Subcutaneous abdominal adipose tissue (tissue), 5 donors: ENCODE measurements around the gene ZNF462.

Experiments used
- H3K27ac ChIP-seq: one replicate; pipeline ENCODE4 v1.7.0; 2013; ENCODE audit warnings: low read depth, mild to moderate bottlenecking, inconsistent platforms, low read length, moderate library complexity
- H3K27me3 ChIP-seq, 5 donors: one replicate each; pipeline ENCODE4 v1.7.0; 2013; ENCODE audit warnings: low read length in 5 of 5, inconsistent platforms in 1 of 5; ENCODE audit not compliant: control insufficient read depth in 5 of 5, insufficient read depth in 4 of 5
- H3K36me3 ChIP-seq, 5 donors: one replicate each; pipeline ENCODE4 v1.7.0; 2013; ENCODE audit warnings: low read length in 5 of 5; ENCODE audit not compliant: control insufficient read depth in 5 of 5, insufficient read depth in 5 of 5
- H3K4me1 ChIP-seq, 5 donors: one replicate each; pipeline ENCODE4 v1.7.0; 2013; ENCODE audit warnings: low read length in 5 of 5, mild to moderate bottlenecking in 3 of 5, moderate library complexity in 1 of 5; ENCODE audit not compliant: control insufficient read depth in 5 of 5, insufficient read depth in 5 of 5
- H3K4me3 ChIP-seq, 5 donors: one replicate each; pipeline ENCODE4 v1.7.0; 2013; ENCODE audit warnings: low read length in 5 of 5, low read depth in 1 of 5
- H3K9ac ChIP-seq, 5 donors: one replicate each; pipeline ENCODE4 v1.7.0; 2013; ENCODE audit warnings: low read length in 5 of 5, mild to moderate bottlenecking in 4 of 5, moderate library complexity in 3 of 5
- H3K9me3 ChIP-seq, 5 donors: one replicate each; pipeline ENCODE4 v1.7.0; 2013; ENCODE audit warnings: low read length in 5 of 5; ENCODE audit not compliant: control insufficient read depth in 5 of 5
- donor health status: healthy.
- donor health status: healthy.
- donor health status: healthy.
- donor health status: healthy.
- donor health status: healthy.

The ZNF462 gene

DNA sequence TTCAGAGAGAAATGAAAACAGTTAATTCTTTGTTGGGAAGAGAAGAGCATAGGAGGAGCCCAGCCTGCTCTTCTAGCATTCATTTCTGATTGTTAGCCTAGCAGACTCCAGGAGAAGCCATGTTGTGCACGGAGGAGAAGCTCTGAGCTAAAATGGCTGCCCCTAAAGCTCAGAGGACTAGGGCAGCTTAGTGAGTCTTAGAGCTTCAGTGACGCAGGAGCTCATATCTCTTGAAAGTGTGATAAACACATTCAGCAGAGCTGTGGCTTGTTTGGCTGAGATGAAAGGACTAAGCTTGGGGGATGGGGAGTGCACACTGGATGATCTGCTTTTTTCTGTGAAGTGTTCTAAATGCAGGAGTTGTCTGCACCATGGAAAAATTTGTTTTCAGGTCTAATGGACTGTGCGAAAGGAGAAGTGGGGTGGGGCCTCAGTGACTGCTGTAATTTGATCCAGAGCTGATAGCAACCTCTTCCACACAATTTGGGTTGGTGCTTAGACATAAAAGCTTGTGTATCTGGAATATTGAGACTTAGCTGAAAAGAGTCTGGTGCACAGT lies 58.5 kb downstream of the ZNF462 start:
- H3K4me1 ChIP-seq = peaks cover 0 to 36% (median 31%) of the 10 kb centered on the region in 5 donors
- peak overlapping the region; percentile 38 for H3K27ac ChIP-seq
- no peaks in the 10 kb centered on the region for H3K27me3 ChIP-seq
- peaks cover 15 to 28% (median 25%) of the 10 kb centered on the region in 5 donors for H3K36me3 ChIP-seq
- H3K9me3 ChIP-seq = no peaks in the 10 kb centered on the region
- H3K4me3 ChIP-seq = peak overlapping the region in 4 of 5 donors; percentile 30 to 56 (median 46)
- H3K9ac ChIP-seq = peak overlapping the region in 1 of 5 donors; percentile 1

- Histone ChIP-seq H3K9ac (no peak overlapping the region), H3K9me3 (no peaks in the 10 kb centered on the region), H3K27ac (no peak overlapping the region), H3K36me3 (peaks cover 15 to 34% (median 28%) of the 10 kb centered on the region in 5 donors), H3K27me3 (no peaks in the 10 kb centered on the region), H3K4me1 (peaks cover 0 to 31% (median 26%) of the 10 kb centered on the region in 5 donors), H3K4me3 (peak overlapping the region in 1 of 5 donors; percentile 51)
Observed at GRCh38 chr9:106922026-106922425, 59.1 kb downstream of the ZNF462 start.

- H3K4me1 ChIP-seq = peaks cover 0 to 38% (median 34%) of the 10 kb centered on the region in 5 donors
- no peak overlapping the region for H3K9ac ChIP-seq
- H3K9me3 ChIP-seq = no peaks in the 10 kb centered on the region
- no peak overlapping the region for H3K27ac ChIP-seq
- no peak overlapping the region for H3K4me3 ChIP-seq
- no peaks in the 10 kb centered on the region for H3K27me3 ChIP-seq
- H3K36me3 ChIP-seq = peaks cover 15 to 53% (median 47%) of the 10 kb centered on the region in 5 donors
Observed at GRCh38 chr9:106925392-106925791, 62.4 kb downstream of the ZNF462 start.

GRCh38 chr9:106927916-106928315 lies 65.0 kb downstream of the ZNF462 start:
- Histone ChIP-seq H3K9ac (no peak overlapping the region), H3K9me3 (no peaks in the 10 kb centered on the region), H3K4me3 (no peak overlapping the region), H3K4me1 (peaks cover 0 to 16% (median 15%) of the 10 kb centered on the region in 5 donors), H3K27me3 (no peaks in the 10 kb centered on the region), H3K36me3 (peaks cover 20 to 72% (median 71%) of the 10 kb centered on the region in 5 donors), H3K27ac (no peak overlapping the region)

GRCh38 chr9:106928350-106928749 lies 65.4 kb downstream of the ZNF462 start:
- Histone ChIP-seq H3K4me1 (peaks cover 0 to 16% (median 14%) of the 10 kb centered on the region in 5 donors), H3K27me3 (no peaks in the 10 kb centered on the region), H3K36me3 (peaks cover 22 to 72% (median 71%) of the 10 kb centered on the region in 5 donors), H3K27ac (no peak overlapping the region), H3K9ac (no peak overlapping the region), H3K4me3 (no peak overlapping the region), H3K9me3 (no peaks in the 10 kb centered on the region)

DNA sequence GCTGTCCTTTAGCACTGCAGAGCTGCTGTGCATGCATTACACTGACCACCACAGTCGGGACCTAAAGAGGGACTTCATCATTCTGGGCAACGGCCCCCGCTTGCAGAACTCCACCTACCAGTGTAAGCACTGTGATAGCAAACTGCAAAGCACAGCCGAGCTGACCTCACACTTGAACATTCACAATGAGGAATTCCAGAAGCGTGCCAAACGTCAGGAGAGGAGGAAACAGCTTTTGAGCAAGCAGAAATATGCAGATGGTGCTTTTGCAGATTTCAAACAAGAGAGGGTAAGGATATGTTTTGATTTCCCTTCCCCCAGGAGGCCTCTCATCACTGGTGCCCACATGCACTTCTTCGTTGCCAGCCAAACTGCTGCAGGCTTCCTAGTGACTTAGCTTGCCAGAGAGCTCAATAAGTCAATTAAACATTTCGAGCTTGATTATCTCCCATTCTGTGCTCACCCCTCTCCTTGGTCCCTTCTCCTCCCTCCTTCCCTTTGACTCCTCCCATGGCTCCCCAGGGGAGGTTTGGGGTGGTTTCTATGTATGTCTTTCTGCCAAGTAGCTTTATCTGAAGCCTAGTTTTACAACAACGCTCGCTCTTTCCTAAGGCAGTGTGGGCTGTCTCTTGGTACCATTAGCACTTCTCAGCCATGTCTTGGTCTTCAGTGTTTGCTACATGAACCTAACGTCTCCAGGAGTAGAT lies 66.7 kb downstream of the ZNF462 start:
- Histone ChIP-seq H3K27ac (no peak overlapping the region), H3K9ac (no peak overlapping the region), H3K27me3 (no peaks in the 10 kb centered on the region), H3K9me3 (no peaks in the 10 kb centered on the region), H3K36me3 (peaks cover 15 to 65% (median 59%) of the 10 kb centered on the region in 5 donors), H3K4me1 (peaks cover 0 to 16% (median 14%) of the 10 kb centered on the region in 5 donors), H3K4me3 (peak overlapping the region in 2 of 5 donors; percentile 2 to 8)

GRCh38 chr9:106930477-106930876 lies 67.5 kb downstream of the ZNF462 start:
- Histone ChIP-seq H3K9me3 (no peaks in the 10 kb centered on the region), H3K36me3 (peaks cover 12 to 59% (median 54%) of the 10 kb centered on the region in 5 donors), H3K4me1 (peaks cover 0 to 16% (median 14%) of the 10 kb centered on the region in 5 donors), H3K27ac (no peak overlapping the region), H3K27me3 (no peaks in the 10 kb centered on the region), H3K4me3 (no peak overlapping the region), H3K9ac (no peak overlapping the region)

GRCh38 chr9:106931466-106931865 lies 68.5 kb downstream of the ZNF462 start:
- Histone ChIP-seq H3K9me3 (no peaks in the 10 kb centered on the region), H3K4me1 (peaks cover 0 to 16% (median 14%) of the 10 kb centered on the region in 5 donors), H3K9ac (no peak overlapping the region), H3K36me3 (peaks cover 18 to 56% (median 53%) of the 10 kb centered on the region in 5 donors), H3K27me3 (no peaks in the 10 kb centered on the region), H3K4me3 (no peak overlapping the region), H3K27ac (no peak overlapping the region)

DNA sequence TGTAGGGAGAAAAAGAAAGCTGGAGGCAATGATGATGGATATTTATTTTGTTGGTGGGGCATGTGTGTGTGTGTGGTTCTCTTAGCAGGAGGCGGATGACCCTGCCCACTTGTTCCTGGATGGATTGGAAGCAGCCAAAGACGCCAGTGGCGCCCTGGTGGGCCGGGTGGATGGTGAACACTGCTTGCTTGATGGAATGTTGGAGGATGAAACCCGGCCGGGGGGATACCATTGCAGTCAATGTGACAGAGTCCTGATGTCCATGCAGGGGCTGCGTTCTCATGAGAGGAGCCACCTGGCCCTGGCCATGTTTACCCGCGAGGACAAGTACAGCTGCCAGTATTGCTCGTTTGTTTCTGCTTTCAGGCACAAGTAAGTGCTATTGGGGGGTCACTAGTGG lies 69.2 kb downstream of the ZNF462 start:
- H3K36me3 ChIP-seq = peaks cover 18 to 57% (median 55%) of the 10 kb centered on the region in 5 donors
- no peaks in the 10 kb centered on the region for H3K27me3 ChIP-seq
- no peak overlapping the region for H3K9ac ChIP-seq
- no peak overlapping the region for H3K4me3 ChIP-seq
- H3K4me1 ChIP-seq = peaks cover 0 to 16% (median 14%) of the 10 kb centered on the region in 5 donors
- no peak overlapping the region for H3K27ac ChIP-seq
- H3K9me3 ChIP-seq = no peaks in the 10 kb centered on the region

DNA sequence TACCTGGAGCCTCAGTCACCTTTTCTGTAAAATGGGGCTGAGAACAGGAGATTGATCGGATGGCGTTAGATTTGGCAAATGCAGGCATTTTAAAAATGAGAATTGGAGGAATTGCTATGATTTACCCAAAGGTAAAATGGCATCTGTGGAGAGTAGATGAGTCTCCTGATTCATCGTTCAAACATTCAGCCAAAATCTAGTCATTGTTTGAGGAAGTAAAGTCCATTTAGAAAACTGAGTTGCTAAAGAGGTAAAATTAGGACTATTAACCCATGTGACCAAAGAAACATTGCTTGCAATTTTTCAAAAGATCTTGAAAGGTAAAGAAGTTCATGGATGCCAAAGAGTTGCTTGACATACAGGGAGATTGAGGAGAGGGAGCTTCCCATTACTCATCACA lies 69.7 kb downstream of the ZNF462 start:
- Histone ChIP-seq H3K27me3 (no peaks in the 10 kb centered on the region), H3K27ac (no peak overlapping the region), H3K36me3 (peaks cover 18 to 52% (median 50%) of the 10 kb centered on the region in 5 donors), H3K4me1 (peaks cover 0 to 16% (median 14%) of the 10 kb centered on the region in 5 donors), H3K4me3 (no peak overlapping the region), H3K9me3 (no peaks in the 10 kb centered on the region), H3K9ac (no peak overlapping the region)
